GM18858 (cell line): ENCODE results near the gene SLC17A3.

Experiments used
- ATAC-seq: cut with Tn5 transposase; IDR thresholded peaks from one replicate; pipeline ENCODE4 v1.9.1; 2021; ENCODE audit not compliant: unreplicated experiment

Gene SLC17A3

GRCh38 chr6:25874118-25874517, at the start of gene SLC17A3:
Gene SLC17A3, minus strand, starts transcription at chr6:25874243. Its CDS starts 5,856 bp downstream, at chr6:25868387.
- no peak for ATAC-seq

GRCh38 chr6:25922301-25922700, 48.3 kb upstream of the SLC17A3 start:
- no peak for ATAC-seq

GRCh38 chr6:25921525-25922203, 47.6 kb upstream of the SLC17A3 start:
- no peak for ATAC-seq

- no peak for ATAC-seq
Measured at GRCh38 chr6:25919657-25920056, 45.6 kb upstream of the SLC17A3 start.

- ATAC-seq = no peak
Measured at GRCh38 chr6:25918083-25918683, 44.1 kb upstream of the SLC17A3 start.

- ATAC-seq = no peak
Measured at GRCh38 chr6:25916789-25917490, 42.9 kb upstream of the SLC17A3 start.

- no peak for ATAC-seq
Measured at GRCh38 chr6:25916330-25916729, 42.3 kb upstream of the SLC17A3 start.

- ATAC-seq = no peak
Measured at GRCh38 chr6:25913741-25914140, 39.7 kb upstream of the SLC17A3 start.

GRCh38 chr6:25911351-25911750, 37.3 kb upstream of the SLC17A3 start:
- ATAC-seq = no peak

- no peak for ATAC-seq
Measured at GRCh38 chr6:25907475-25908014, 33.5 kb upstream of the SLC17A3 start.

GRCh38 chr6:25903467-25904099, 29.5 kb upstream of the SLC17A3 start:
- no peak for ATAC-seq

GRCh38 chr6:25902071-25902470, 28.0 kb upstream of the SLC17A3 start:
- ATAC-seq = no peak

GRCh38 chr6:25900843-25901242, 26.8 kb upstream of the SLC17A3 start:
- ATAC-seq = no peak

- ATAC-seq = no peak
Measured at GRCh38 chr6:25899580-25900408, 25.8 kb upstream of the SLC17A3 start.

GRCh38 chr6:25899123-25899522, 25.1 kb upstream of the SLC17A3 start:
- ATAC-seq = no peak

GRCh38 chr6:25898289-25898977, 24.4 kb upstream of the SLC17A3 start:
- ATAC-seq = no peak

- ATAC-seq = no peak
Measured at GRCh38 chr6:25896252-25896651, 22.2 kb upstream of the SLC17A3 start.

GRCh38 chr6:25895771-25896170, 21.7 kb upstream of the SLC17A3 start:
- ATAC-seq = no peak

- ATAC-seq = no peak
Measured at GRCh38 chr6:25893778-25894177, 19.7 kb upstream of the SLC17A3 start.

GRCh38 chr6:25892877-25893276, 18.8 kb upstream of the SLC17A3 start:
- ATAC-seq = no peak
